Hepatocyte (in vitro differentiated cells): Measurements from ENCODE around the gene RFT1. TPM values are rescaled to one million over a fixed set of nuclear protein-coding genes. Genes with fewer than 3 reads are reported as not detected.

Experiments used
- DNase-seq: peaks from one replicate; pipeline ENCODE4 v3.0.0-alpha.2; 2016; ENCODE audit warnings: low spot score
- H2AFZ ChIP-seq: fragments of 200-600 bp; sonication (generic); 2 replicates; pipeline ENCODE4 v1.6.0; 2016; ENCODE audit warnings: antibody characterized with exemption, mild to moderate bottlenecking
- H3K27ac ChIP-seq: fragments of 200-600 bp; sonication (generic); 2 replicates; pipeline ENCODE4 v1.5.1; 2016; ENCODE audit warnings: mild to moderate bottlenecking
- H3K27me3 ChIP-seq: fragments of 200-600 bp; sonication (generic); 2 replicates; pipeline ENCODE4 v1.6.1; 2016
- H3K36me3 ChIP-seq: fragments of 200-600 bp; sonication (generic); replicated peaks from 2 replicates; pipeline ENCODE4 v1.5.1; 2016; ENCODE audit warnings: low read depth; ENCODE audit not compliant: insufficient read depth
- H3K4me1 ChIP-seq: fragments of 200-600 bp; sonication (generic); 2 replicates; pipeline ENCODE4 v1.5.1; 2016; ENCODE audit warnings: mild to moderate bottlenecking, moderate library complexity; ENCODE audit not compliant: insufficient read depth
- H3K4me2 ChIP-seq: fragments of 200-600 bp; sonication (generic); 2 replicates; pipeline ENCODE4 v1.6.0; 2016
- H3K4me3 ChIP-seq: fragments of 200-600 bp; sonication (generic); 2 replicates; pipeline ENCODE4 v1.5.1; 2016; ENCODE audit warnings: mild to moderate bottlenecking
- H3K79me2 ChIP-seq: fragments of 200-600 bp; sonication (generic); 2 replicates; pipeline ENCODE4 v1.6.0; 2017; ENCODE audit warnings: mild to moderate bottlenecking
- H3K9me2 ChIP-seq: fragments of 200-600 bp; sonication (generic); replicated peaks from 2 replicates; pipeline ENCODE4 v1.6.0; 2017; ENCODE audit warnings: mild to moderate bottlenecking; ENCODE audit not compliant: insufficient read depth
- H3K9me3 ChIP-seq: fragments of 200-600 bp; sonication (generic); 2 replicates; pipeline ENCODE4 v1.5.1; 2016; ENCODE audit warnings: low read depth, mild to moderate bottlenecking
- H4K20me1 ChIP-seq: fragments of 200-600 bp; sonication (generic); 2 replicates; pipeline ENCODE4 v1.6.0; 2016; ENCODE audit warnings: mild to moderate bottlenecking; ENCODE audit not compliant: insufficient read depth, poor library complexity, severe bottlenecking
- EZH2 ChIP-seq: fragments of 200-600 bp; sonication (generic); IDR thresholded peaks from 2 replicates; pipeline ENCODE4 v1.6.1; 2016; ENCODE audit warnings: antibody characterized with exemption, mild to moderate bottlenecking, borderline replicate concordance
- EZH2phosphoT487 ChIP-seq: fragments of 200-600 bp; sonication (generic); IDR thresholded peaks from one replicate; pipeline ENCODE4 v1.6.1; 2018; ENCODE audit warnings: antibody characterized with exemption, mild to moderate bottlenecking, low read depth, moderate library complexity; ENCODE audit not compliant: unreplicated experiment, severe bottlenecking
- WGBS: methylation state at CpG from one replicate; pipeline ENCODE4 v1.1.6; 2016; ENCODE audit warnings: low lambda C conversion rate; ENCODE audit errors: missing lambda C conversion rate; 5-methylcytosine and 5-hydroxymethylcytosine counted together
- polyA plus RNA-seq: library from polyadenylated mRNA; unstranded; fragments of >200 nt; fragmentation: Nextera tagmentation; extraction: Ambion mirVana; gene quantifications from 2 replicates; pipeline ENCODE4 v1.2.1, GENCODE V29; 2016
- total RNA-seq: library from RNA; depleted of rRNA; stranded (reverse); fragments of >200 nt; gene quantifications from 2 replicates; pipeline ENCODE4 v1.2.3, GENCODE V29; 2014
- TF ChIP-seq, protein P1 (sequence below): fragments of 200-600 bp; sonication (generic); IDR thresholded peaks from 2 replicates; pipeline ENCODE4 v1.5.1; 2016; ENCODE audit warnings: antibody characterized with exemption, mild to moderate bottlenecking; ENCODE audit not compliant: poor library complexity

RFT1 gene
- total and polyA plus RNA-seq, 2 experiments from 2014 or later = 15.9 to 32.0 TPM

- no peaks in the 10 kb centered on the region for H4K20me1 ChIP-seq
- H3K79me2 ChIP-seq = no peaks in the 10 kb centered on the region
- no peak overlapping the region for H3K27ac ChIP-seq
- H3K36me3 ChIP-seq = no peaks in the 10 kb centered on the region
- TF ChIP-seq, protein P1, sequence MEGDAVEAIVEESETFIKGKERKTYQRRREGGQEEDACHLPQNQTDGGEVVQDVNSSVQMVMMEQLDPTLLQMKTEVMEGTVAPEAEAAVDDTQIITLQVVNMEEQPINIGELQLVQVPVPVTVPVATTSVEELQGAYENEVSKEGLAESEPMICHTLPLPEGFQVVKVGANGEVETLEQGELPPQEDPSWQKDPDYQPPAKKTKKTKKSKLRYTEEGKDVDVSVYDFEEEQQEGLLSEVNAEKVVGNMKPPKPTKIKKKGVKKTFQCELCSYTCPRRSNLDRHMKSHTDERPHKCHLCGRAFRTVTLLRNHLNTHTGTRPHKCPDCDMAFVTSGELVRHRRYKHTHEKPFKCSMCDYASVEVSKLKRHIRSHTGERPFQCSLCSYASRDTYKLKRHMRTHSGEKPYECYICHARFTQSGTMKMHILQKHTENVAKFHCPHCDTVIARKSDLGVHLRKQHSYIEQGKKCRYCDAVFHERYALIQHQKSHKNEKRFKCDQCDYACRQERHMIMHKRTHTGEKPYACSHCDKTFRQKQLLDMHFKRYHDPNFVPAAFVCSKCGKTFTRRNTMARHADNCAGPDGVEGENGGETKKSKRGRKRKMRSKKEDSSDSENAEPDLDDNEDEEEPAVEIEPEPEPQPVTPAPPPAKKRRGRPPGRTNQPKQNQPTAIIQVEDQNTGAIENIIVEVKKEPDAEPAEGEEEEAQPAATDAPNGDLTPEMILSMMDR = no peak
- no peak for TF ChIP-seq EZH2
- no peak for TF ChIP-seq EZH2phosphoT487
- no peak for DNase-seq
- H3K9me3 ChIP-seq = no peaks in the 10 kb centered on the region
- H3K4me2 ChIP-seq = no peak overlapping the region
- no peaks in the 10 kb centered on the region for H3K27me3 ChIP-seq
- no peaks in the 10 kb centered on the region for H3K9me2 ChIP-seq
- no peak overlapping the region for H3K4me3 ChIP-seq
- H3K4me1 ChIP-seq = no peaks in the 10 kb centered on the region
- 82% methylated on average over 2 of the region's 2 CpGs for WGBS
- no peak overlapping the region for H2AFZ ChIP-seq
These were observed 7.0 kb upstream of the RFT1 start for GRCh38 chr3:53137221-53137620.

GRCh38 chr3:53134631-53135232 is 4.5 kb upstream of the RFT1 start:
- H3K9me3 ChIP-seq = no peaks in the 10 kb centered on the region
- no peak overlapping the region for H3K4me2 ChIP-seq
- no peak overlapping the region for H2AFZ ChIP-seq
- 35% methylated on average over 6 of the region's 6 CpGs for whole genome bisulfite sequencing
- TF ChIP-seq, protein P1 = peak; percentile 61
- no peak for TF ChIP-seq EZH2
- peaks cover 5% of the 10 kb centered on the region for H3K4me1 ChIP-seq
- no peak overlapping the region for H3K4me3 ChIP-seq
- H3K36me3 ChIP-seq = no peaks in the 10 kb centered on the region
- no peaks in the 10 kb centered on the region for H3K27me3 ChIP-seq
- no peaks in the 10 kb centered on the region for H4K20me1 ChIP-seq
- H3K27ac ChIP-seq = no peak overlapping the region
- no peaks in the 10 kb centered on the region for H3K9me2 ChIP-seq
- DNase-seq = peak; percentile 85
- peaks cover 4% of the 10 kb centered on the region for H3K79me2 ChIP-seq

- peaks cover 21% of the 10 kb centered on the region for H3K79me2 ChIP-seq
These were observed 2.1 kb upstream of the RFT1 start for GRCh38 chr3:53132347-53132746.

More at GRCh38 chr3:53132347-53132746, 2.1 kb upstream of the RFT1 start:
- H3K9me3 ChIP-seq = no peaks in the 10 kb centered on the region
- no peak overlapping the region for H3K4me2 ChIP-seq
- no peak overlapping the region for H3K4me3 ChIP-seq
- no peaks in the 10 kb centered on the region for H3K27me3 ChIP-seq
- no peaks in the 10 kb centered on the region for H3K9me2 ChIP-seq
- H2AFZ ChIP-seq = no peak overlapping the region
- no peaks in the 10 kb centered on the region for H4K20me1 ChIP-seq
- WGBS = 63% methylated on average over 5 of the region's 5 CpGs
- no peaks in the 10 kb centered on the region for H3K36me3 ChIP-seq
- peak overlapping the region; percentile 52 for H3K27ac ChIP-seq
- peak; percentile 29 for DNase-seq
- peaks cover 11% of the 10 kb centered on the region for H3K4me1 ChIP-seq
- TF ChIP-seq EZH2 = no peak
- TF ChIP-seq, protein P1 = no peak
- no peak for TF ChIP-seq EZH2phosphoT487
